Islet precursor cell (in vitro differentiated cells): ENCODE data around the gene BRSK2.
"Not testable (repeated sequence)": the region's sequence is repeated elsewhere in the genome, so short reads cannot be mapped to it uniquely, and the experiment has no call there.

Experiments used
- DNase-seq: peaks from one replicate; pipeline ENCODE4 v3.0.0-alpha.2; 2018

BRSK2 gene

GRCh38 chr11:1397862-1398527 is 8.3 kb downstream of the BRSK2 start:
- no peak for DNase-seq

GRCh38 chr11:1398528-1399235 is 8.9 kb downstream of the BRSK2 start:
- no peak for DNase-seq

GRCh38 chr11:1399386-1400316 is 9.9 kb downstream of the BRSK2 start:
- no peak for DNase-seq

- no peak for DNase-seq
Measured at GRCh38 chr11:1400317-1401170, 10.8 kb downstream of the BRSK2 start.

- DNase-seq, result no peak
Measured at GRCh38 chr11:1401171-1401445, 11.4 kb downstream of the BRSK2 start.

GRCh38 chr11:1401656-1402221 is 12.0 kb downstream of the BRSK2 start:
- DNase-seq, result peak; percentile 85

- no peak for DNase-seq
Measured at GRCh38 chr11:1402355-1403077, 12.8 kb downstream of the BRSK2 start.

GRCh38 chr11:1403078-1403620 is 13.4 kb downstream of the BRSK2 start:
- no peak for DNase-seq

- no peak for DNase-seq
Measured at GRCh38 chr11:1403721-1404460, 14.2 kb downstream of the BRSK2 start.

- no peak for DNase-seq
Measured at GRCh38 chr11:1404461-1405185, 14.9 kb downstream of the BRSK2 start.

- DNase-seq, result no peak
Measured at GRCh38 chr11:1405186-1406020, 15.7 kb downstream of the BRSK2 start.

GRCh38 chr11:1406571-1407485 is 17.1 kb downstream of the BRSK2 start:
- DNase-seq, result no peak

GRCh38 chr11:1407668-1408067 is 17.9 kb downstream of the BRSK2 start:
- DNase-seq, result no peak

GRCh38 chr11:1408346-1408745 is 18.6 kb downstream of the BRSK2 start:
- DNase-seq, result no peak

GRCh38 chr11:1409108-1409851 is 19.5 kb downstream of the BRSK2 start:
- DNase-seq, result no peak

- not testable (repeated sequence) for DNase-seq
Measured at GRCh38 chr11:1409852-1410125, 20.1 kb downstream of the BRSK2 start.
